HG02970 (cell line): Measurements from ENCODE around the gene EPN1.
"Not testable (repeated sequence)": the region's sequence is repeated elsewhere in the genome, so short reads cannot be mapped to it uniquely, and the experiment has no call there.

Experiments
- ATAC-seq: cut with Tn5 transposase; IDR thresholded peaks from one replicate; pipeline ENCODE4 v1.9.1; 2021; ENCODE audit warnings: mild to moderate bottlenecking, moderate library complexity, moderate number of reproducible peaks; ENCODE audit not compliant: unreplicated experiment, low FRiP score

EPN1 gene

DNA sequence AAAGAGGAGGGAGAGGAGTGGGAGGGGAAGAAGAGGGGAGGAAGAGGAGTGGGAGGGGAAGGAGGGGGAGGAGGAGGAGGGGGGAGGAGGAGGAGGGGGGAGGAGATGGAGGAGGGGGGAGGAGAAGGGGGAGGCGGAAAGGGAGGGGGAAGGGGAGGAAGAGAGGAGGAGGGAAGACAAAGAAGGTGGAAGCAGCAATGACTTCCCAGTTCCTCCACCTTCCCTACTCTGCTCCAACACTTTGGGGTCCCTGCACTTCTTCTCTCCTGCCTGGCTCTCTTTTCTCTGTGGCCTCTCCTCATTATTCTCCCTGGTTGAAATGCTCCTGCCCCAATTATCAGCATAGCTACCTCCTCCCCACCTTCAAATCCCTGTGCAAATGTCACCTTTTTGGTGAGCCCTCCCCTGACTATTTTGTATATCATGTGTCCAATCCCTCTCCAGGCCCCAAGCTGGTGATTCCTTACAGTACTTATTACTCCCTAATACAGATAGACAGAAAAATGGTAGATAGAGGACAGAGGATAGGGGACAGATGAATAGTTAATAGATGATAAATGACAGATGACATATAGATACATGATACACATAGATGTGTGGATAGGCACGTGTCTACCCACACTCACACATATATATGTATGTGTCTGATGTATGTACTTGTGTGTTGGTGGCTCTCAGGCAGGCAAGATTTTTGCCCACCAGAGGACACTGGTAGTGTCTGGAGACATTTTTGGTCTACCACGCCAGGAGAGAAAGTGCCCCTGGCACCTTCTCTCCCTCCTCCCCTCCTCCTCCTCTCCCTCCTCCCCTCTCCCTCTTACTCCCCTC lies 38.0 kb downstream of the EPN1 start:
- no peak for ATAC-seq

DNA sequence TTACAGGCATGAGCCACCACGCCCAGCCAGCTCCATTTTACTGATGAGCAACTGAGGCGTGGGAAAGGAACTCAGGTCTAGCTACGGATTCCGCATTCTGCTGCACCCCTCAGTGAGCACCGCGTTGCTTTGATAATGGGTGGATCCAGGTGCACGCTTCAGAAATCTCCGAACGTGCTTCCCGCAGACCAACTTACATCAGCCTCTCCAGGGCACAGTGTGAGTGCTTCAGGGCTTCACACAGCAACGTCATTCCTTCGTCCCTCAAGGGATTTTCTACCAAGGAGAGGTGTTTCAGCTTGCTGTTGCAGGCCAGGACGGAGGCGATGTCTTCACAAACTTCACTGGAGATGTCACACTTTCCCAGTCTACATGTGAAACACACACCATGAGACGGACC lies 41.5 kb downstream of the EPN1 start:
- no peak for ATAC-seq

DNA sequence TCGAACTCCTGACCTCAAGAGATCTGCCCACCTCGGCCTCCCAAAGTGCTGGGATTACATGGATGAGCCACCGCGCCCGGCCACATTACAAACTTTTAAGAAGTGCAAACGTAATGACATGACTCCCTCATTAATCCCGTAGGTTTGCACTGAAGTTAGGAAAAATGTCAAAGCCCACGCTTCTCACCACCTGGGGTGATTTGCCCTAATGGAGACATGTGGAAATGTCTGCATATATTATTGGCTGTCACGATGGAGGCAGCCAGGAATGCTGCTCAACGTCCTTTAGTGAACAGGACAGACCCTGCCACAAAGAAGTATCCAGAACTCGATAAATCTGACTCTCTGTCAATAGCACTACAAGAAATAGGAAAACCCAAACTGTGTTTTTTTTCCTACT lies 42.2 kb downstream of the EPN1 start:
- no peak for ATAC-seq

DNA sequence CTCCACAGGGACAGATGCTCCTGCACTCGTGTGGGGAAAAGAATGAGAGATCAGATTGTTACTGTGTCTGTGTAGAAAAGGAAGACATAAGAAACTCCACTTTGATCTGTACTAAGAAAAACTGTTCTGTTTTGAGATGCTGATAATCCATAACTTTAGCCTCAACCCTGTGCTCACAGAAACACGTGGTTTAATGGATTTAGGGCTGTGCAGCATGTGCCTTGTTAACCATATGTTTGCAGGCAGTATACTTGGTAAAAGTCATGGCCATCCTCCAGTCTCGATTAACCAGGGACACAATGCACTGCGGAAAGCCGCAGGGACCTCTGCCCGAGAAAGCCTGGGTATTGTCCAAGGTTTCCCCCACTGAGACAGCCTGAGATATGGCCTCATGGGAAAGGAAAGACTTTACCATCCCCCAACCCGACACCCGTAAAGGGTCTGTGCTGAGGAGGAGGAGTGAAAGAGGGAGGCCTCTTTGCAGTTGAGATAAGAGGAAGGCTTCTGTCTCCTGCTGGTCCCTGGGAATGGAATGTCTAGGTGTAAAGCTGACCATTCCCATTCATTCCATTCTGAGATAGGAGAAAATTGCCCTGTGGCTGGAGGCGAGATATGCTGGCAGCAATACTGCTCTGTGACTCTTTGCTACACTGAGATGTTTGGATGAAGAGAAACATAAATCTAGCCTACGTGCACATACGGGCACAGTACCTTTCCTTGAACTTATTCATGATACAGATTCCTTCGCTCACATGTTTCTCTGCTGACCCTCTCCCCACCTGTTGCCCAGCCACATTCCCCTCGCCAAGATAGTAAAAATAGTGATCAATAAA lies 43.1 kb downstream of the EPN1 start:
- not testable (repeated sequence) for ATAC-seq

DNA sequence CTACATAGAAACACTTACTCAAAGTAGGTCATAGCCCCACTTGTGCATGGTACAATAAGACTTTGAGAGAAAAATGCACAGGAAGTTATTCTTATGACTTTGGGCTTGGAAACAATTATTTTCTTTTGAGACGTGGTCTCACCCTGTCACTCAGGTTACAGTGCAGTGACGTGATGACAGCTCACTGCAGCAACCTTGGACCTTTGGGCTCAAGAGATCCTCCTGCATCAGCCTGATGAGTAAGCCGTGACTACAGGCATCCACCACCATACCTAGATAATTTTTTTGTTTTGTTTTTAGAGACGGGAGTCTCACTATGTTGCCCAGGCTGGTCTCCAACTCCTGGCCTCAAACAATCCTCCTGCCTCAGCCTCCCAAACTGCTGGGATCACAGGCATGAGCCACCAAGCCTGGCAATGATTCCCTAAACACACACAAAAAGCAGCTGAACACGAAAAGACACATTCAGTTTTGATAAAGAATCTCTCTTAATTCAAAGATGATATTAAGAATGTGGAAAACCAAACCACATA lies 45.3 kb downstream of the EPN1 start:
- ATAC-seq: no peak

DNA sequence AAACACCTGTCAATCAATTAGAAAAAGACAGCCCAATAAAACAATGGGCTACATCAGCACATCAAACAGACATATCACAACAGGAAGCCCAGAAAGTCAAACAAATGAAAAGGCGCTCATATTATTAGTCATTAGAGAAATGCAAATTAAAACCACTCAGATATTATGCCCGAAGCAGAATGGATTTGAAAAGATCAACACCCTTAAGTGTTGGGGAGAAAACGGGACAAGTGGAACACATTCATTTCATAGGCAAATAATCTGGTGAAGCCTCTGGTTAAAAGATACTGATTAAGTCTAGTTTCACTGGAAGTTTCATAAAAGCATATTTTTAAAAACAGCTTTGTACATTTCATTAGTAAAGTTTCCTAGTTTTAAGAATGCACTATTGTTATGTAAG lies 45.8 kb downstream of the EPN1 start:
- ATAC-seq: no peak

- ATAC-seq: no peak
These were observed 48.5 kb downstream of the EPN1 start for GRCh38 chr19:55723491-55723890.

DNA sequence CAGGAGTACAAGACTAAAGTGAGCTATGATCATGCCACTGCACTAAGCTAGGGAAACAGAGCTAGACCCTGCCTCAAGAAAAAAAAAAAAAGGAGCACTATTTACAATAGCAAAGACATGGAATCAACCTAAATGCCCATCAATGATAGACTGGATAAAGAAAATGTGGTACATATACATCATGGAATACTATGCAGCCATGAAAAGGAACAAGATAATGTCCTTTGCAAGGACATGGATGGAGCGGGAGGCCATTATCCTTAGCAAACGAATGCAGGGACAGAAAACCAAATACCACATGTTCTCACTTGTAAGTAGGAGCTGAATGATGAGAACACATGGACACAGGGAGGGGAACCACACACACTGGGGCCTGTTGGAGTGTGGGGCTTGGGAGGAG lies 55.4 kb downstream of the EPN1 start:
- not testable (repeated sequence) for ATAC-seq

- no peak for ATAC-seq
These were observed 63.3 kb downstream of the EPN1 start, which contains the start of gene NLRP9 for GRCh38 chr19:55738302-55738701. NLRP9 (minus strand) TSS chr19:55738402; CDS start chr19:55738374, 28 bp downstream.

GRCh38 chr19:55750715-55751114 lies 75.7 kb downstream of the EPN1 start:
- no peak for ATAC-seq

DNA sequence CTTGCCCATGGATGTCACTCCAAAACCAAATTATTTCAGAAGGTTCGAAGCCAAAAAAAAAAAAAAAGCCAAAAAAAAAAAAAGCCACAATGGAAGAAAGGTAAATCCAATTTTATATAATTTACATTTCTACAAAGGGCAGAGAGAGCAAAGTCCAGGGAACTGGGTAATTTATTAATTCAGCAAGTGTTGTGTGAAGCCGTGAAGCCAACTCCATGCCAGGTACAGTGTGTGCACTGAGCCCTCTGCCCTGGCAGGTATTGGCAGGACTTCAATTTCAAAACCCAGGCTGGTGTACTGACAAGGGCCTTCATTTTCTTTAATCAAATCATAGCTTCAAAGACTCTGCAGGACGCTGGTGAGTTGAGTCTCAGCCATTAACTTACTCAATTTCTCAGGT lies 78.4 kb downstream of the EPN1 start:
- no peak for ATAC-seq

- ATAC-seq: not testable (repeated sequence)
These were observed 81.8 kb downstream of the EPN1 start for GRCh38 chr19:55756808-55757207.

- not testable (repeated sequence) for ATAC-seq
These were observed 83.8 kb downstream of the EPN1 start, which contains the start of gene RFPL4A for GRCh38 chr19:55758797-55759196. RFPL4A (plus strand) TSS chr19:55759097; CDS start chr19:55761801, 2,704 bp downstream.
